ENCODE measurements around the gene RAB42. TPM values are rescaled to one million over a fixed set of nuclear protein-coding genes. Genes with fewer than 3 reads are reported as not detected.

The RAB42 gene
- total and polyA plus RNA-seq, 10 of the 15 experiments (the other 5 are each of a cell fraction or from before 2014, with no cell fraction given) = 0.16 to 4.5 (median 0.49) TPM

GRCh38 chr1:28601696-28602095 is 9.6 kb downstream of the RAB42 start (continued):
- TF ChIP-seq REST (IDR thresholded peaks at IDR 0.05; ENCODE audit: low read depth, low read length) (no peak), E2F4 (IDR thresholded peaks at IDR 0.05; ENCODE audit: low read depth, low read length) (no peak), ZNF24 (IDR thresholded peaks at IDR 0.05) (no peak), PAX5 (IDR thresholded peaks at IDR 0.05; ENCODE audit: borderline replicate concordance, low read depth, low read length) (no peak), GABPA (IDR thresholded peaks at IDR 0.05; ENCODE audit: low read depth) (no peak), RUNX3 (IDR thresholded peaks at IDR 0.05; ENCODE audit: low read length) (peak; percentile 56), GATAD2B (conservative IDR thresholded peaks at IDR 0.05; ENCODE audit: low read depth) (no peak), SKIL (IDR thresholded peaks at IDR 0.05; ENCODE audit: low read depth, poor library complexity, severe bottlenecking) (no peak), TCF3 (IDR thresholded peaks at IDR 0.05; ENCODE audit: borderline replicate concordance, insufficient read depth, low read depth, low read length) (peak; percentile 68; the same call in 1 of the 2 replicates), CHD4 (IDR thresholded peaks at IDR 0.05) (no peak), ZNF217 (IDR thresholded peaks at IDR 0.05) (no peak), MAX (IDR thresholded peaks at IDR 0.05; ENCODE audit: low read depth, low read length) (no peak), IKZF1 (conservative IDR thresholded peaks at IDR 0.05) (peak; percentile 68), SMAD1 (IDR thresholded peaks at IDR 0.05; ENCODE audit: low read depth, partially characterized antibody) (no peak), POU2F2 (IDR thresholded peaks at IDR 0.05; ENCODE audit: borderline replicate concordance, low read depth, low read length) (no peak), MTA3 (IDR thresholded peaks at IDR 0.05; ENCODE audit: borderline replicate concordance, low read length) (no peak), HDAC2 (IDR thresholded peaks at IDR 0.05) (no peak), ZNF687 (IDR thresholded peaks at IDR 0.05) (no peak), IKZF2 (IDR thresholded peaks at IDR 0.05) (peak; percentile 80 to 84), SPI1 (IDR thresholded peaks at IDR 0.05; ENCODE audit: borderline replicate concordance, insufficient read depth, low read depth, low read length) (no peak), YY1 (IDR thresholded peaks at IDR 0.05; ENCODE audit: low read depth, low read length) (no peak)

Measured in GM12878 (cell line).